HFF-Myc (cell line): Measurements from ENCODE around the gene CDKN2A.

ENCODE experiments used
- DNase-seq: peaks from one replicate; pipeline ENCODE4 v3.0.0-alpha.2; 2011; ENCODE audit warnings: low read depth; ENCODE audit errors: extremely low read depth
- H3K4me3 ChIP-seq: replicated peaks from 2 replicates; pipeline ENCODE4 v1.5.1; 2011; ENCODE audit warnings: low read depth, mild to moderate bottlenecking, control low read depth, low read length
- TF ChIP-seq, protein P1 (sequence below): IDR thresholded peaks from 2 replicates; pipeline ENCODE4 v1.5.1; 2012; ENCODE audit warnings: mild to moderate bottlenecking, low read depth, low read length, control low read depth; ENCODE audit errors: missing control alignments

The CDKN2A gene

DNA sequence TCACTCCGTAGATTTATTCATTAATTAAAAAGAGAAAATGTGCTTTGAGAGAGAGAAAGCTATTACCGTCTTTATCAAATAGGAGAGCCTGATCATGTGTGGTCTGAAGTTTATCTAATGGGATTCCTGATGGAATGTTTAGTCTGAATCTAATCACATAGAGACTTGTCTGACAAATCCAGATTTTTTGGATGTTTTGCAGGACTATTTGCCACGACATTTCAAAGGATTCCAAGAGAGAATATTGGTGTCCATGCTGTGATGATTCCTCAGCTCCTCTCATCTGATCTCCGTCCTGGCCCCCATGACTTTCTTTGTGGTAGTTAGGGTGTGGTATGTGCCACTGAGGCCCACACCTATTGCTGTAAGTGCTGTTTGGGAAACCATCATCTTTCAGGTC is 35.0 kb upstream of the CDKN2A start:
- H3K4me3 ChIP-seq: no peak overlapping the region
- TF ChIP-seq, protein P1, sequence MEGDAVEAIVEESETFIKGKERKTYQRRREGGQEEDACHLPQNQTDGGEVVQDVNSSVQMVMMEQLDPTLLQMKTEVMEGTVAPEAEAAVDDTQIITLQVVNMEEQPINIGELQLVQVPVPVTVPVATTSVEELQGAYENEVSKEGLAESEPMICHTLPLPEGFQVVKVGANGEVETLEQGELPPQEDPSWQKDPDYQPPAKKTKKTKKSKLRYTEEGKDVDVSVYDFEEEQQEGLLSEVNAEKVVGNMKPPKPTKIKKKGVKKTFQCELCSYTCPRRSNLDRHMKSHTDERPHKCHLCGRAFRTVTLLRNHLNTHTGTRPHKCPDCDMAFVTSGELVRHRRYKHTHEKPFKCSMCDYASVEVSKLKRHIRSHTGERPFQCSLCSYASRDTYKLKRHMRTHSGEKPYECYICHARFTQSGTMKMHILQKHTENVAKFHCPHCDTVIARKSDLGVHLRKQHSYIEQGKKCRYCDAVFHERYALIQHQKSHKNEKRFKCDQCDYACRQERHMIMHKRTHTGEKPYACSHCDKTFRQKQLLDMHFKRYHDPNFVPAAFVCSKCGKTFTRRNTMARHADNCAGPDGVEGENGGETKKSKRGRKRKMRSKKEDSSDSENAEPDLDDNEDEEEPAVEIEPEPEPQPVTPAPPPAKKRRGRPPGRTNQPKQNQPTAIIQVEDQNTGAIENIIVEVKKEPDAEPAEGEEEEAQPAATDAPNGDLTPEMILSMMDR: no peak
- DNase-seq: no peak

DNA sequence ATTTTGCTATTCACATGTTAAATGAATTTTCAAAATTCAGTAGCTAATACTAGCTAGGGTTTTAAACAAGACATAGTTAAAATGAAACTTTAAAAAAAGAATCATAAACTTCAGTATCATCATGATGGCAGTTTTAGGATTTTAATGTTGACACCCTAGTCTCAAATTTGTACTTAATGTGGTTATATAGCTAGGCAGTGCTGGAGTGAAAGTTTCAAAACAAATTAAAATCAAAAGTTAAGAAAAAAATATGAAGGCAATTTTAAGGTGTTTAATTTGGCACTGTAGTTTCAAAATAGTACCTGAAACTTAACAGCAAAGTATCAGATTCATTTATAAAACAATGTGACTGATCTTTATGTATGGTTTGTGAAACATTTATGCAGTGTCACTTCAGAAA is 34.2 kb upstream of the CDKN2A start:
- TF ChIP-seq, protein P1: no peak
- H3K4me3 ChIP-seq: no peak overlapping the region
- no peak for DNase-seq

DNA sequence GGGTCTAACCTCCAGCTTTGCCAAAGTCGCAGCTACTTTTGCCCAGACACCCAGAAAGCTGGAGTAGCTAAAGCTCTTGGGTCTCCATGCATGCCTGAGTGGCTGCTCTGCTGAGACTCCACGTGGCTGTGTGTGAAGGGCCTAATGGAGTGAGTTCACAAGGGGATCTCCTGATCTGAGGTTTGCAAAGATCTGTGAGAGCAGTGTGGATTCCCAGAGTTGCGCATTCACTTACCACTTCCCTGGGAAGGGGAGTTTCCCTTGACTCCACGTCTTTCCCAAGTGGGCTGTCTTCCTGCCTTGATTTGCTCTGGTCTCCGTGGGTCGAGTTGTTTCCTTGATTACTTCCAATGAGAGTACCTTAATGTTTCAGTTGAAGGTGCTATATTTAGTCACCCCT is 32.5 kb upstream of the CDKN2A start:
- no peak overlapping the region for H3K4me3 ChIP-seq
- DNase-seq: no peak
- TF ChIP-seq, protein P1: no peak

DNA sequence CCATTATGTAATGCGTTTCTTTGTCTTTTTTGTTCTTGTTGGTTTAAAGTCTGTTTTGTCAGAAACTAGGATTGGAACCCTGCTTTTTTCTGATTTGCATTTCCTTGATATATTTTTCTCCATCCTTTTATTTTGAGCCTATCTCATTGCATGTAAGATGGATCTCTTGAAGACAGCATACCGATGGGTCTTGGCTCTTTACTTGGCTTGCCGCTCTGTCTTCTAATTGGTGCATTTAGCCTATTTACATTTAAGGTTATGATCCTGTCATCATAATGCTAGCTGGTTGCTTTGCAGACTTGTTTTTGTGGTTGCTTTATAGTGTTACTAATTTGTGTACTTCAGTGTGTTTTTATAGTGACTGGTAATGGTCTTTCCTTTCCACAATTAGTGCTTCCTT is 28.2 kb upstream of the CDKN2A start:
- no peak overlapping the region for H3K4me3 ChIP-seq
- DNase-seq: no peak
- TF ChIP-seq, protein P1: no peak

DNA sequence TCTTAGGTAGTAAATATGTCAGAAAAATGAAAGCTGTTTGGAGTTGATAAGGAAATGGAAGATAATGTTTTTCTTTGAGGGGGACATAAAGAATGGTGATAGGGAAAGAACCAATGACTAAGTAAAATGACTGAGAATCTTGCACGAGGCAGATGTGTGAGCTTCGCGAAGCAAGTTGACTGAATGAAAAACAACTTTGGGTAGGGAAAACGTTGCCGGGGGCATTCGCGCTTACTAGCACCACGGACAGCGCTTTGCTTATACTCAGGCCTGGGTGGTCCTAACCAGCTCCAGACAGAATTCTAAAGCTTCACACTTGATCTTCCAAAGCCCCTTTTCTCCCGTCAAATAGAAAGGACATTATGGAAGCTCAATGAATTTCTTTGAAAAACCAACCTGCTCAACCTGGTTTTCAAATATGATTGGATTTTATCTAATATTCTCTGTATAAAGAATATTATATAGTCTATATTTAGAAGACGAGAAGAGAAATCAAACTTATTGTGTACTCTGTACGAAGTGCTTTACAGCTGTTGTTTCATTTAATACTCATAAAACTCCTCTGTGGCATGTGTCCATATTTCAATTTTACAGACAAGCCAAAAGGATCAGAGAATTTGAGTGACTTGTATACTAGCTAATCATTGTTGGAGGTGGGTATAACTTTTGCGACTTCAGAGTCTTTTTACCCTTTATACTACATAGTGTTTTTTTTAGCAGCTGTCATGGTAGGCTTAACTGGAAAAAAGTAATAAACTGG is 16.9 kb upstream of the CDKN2A start:
- no peak overlapping the region for H3K4me3 ChIP-seq
- TF ChIP-seq, protein P1: no peak
- DNase-seq: no peak

DNA sequence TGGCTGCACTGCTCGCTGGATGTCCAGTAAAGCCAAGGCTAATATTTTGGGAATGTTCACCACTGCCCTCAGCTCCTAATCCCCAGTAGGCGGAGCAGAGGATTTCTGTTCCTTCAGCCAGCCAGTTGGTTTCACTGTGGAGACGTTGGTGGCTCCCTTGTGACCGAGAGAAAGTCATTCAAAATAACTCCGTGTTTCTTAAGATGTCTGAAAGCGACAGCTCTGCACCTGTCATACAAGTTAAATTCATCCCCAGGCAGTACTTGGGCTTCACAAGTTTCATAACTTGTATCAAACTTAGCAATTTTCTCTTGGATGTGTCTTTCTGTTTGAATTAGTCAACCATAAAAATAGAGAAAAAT is 15.3 kb upstream of the CDKN2A start:
- peak overlapping the region; percentile 77 for H3K4me3 ChIP-seq
- no peak for DNase-seq
- TF ChIP-seq, protein P1: peak; percentile 30

DNA sequence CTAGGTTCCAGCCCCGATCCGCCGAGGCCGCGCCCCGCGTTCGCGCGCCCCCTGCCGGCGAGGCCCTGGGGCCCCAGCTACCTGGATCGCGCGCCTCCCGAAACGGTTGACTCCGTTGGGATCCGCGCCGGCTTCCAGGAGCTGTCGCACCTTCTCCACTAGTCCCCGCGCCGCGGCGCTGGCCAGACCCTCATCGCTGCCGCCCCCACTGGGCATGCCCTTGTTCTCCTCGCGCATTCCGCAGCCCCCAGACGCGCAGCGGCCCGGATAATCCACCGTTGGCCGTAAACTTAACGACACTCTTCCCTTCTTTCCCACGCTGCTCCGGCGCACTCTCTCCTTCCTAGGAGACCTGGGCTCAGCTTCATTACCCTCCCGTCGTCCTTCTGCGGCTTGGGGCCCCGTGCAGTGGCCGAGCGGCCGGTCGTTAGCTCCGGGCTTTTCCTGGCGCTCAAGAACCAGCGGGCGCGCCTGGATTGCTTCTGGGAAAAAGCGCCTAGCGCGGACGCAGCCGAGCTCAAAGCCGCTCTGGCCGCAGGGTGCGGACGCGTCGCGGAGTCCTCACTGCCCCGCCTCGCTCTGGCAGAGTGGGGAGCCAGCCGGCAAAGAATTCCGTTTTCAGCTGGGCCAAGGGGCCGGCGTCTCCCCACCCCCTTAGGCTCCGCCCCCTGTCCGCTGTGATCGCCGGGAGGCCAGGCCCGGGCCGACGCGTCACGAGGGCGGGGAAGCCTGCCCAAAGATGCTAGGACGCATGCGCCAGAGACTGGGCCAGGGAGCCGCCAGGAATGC is 14.7 kb upstream of the CDKN2A start, which contains the start of gene CDKN2B:
Gene CDKN2B, minus strand, starts transcription at position 589 of the 789 bp plus-strand sequence. Its CDS starts 352 bp downstream, at position 237.
- DNase-seq: peak; percentile 83
- TF ChIP-seq, protein P1: peak; percentile 98
- H3K4me3 ChIP-seq: peak within 1 kb of the TSS; percentile 77
